Measurements from ENCODE around the gene SDHAF4.

DNA sequence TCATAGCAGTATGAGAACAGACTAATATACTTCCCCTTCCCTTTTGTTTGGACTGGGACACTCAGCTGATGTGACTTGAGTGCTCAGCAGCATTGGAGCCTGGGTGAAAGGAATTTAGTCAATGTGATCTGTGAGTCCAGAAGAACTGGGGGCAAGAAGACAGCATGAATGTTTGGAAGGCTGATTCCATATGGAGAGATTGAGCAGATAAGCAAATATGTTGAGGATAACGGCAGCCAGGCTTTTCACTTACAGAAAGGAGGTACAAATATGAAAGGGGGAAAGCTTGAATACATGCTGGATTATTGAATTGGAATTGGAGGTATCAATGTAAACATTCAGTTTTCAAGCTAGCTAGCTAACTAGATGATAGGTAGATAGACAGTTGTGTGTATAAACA, 63.2 kb downstream of the SDHAF4 start:
- TF ChIP-seq, protein P1, sequence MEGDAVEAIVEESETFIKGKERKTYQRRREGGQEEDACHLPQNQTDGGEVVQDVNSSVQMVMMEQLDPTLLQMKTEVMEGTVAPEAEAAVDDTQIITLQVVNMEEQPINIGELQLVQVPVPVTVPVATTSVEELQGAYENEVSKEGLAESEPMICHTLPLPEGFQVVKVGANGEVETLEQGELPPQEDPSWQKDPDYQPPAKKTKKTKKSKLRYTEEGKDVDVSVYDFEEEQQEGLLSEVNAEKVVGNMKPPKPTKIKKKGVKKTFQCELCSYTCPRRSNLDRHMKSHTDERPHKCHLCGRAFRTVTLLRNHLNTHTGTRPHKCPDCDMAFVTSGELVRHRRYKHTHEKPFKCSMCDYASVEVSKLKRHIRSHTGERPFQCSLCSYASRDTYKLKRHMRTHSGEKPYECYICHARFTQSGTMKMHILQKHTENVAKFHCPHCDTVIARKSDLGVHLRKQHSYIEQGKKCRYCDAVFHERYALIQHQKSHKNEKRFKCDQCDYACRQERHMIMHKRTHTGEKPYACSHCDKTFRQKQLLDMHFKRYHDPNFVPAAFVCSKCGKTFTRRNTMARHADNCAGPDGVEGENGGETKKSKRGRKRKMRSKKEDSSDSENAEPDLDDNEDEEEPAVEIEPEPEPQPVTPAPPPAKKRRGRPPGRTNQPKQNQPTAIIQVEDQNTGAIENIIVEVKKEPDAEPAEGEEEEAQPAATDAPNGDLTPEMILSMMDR (IDR thresholded peaks at IDR 0.05; ENCODE audit: poor library complexity) = no peak
- TF ChIP-seq EZH2 (IDR thresholded peaks at IDR 0.05; ENCODE audit: borderline replicate concordance) (no peak), EZH2phosphoT487 (IDR thresholded peaks at IDR 0.05; ENCODE audit: low read depth, severe bottlenecking, unreplicated experiment) (no peak)
